ENCODE measurements around the gene PROB1.

- TF ChIP-seq, protein P1, sequence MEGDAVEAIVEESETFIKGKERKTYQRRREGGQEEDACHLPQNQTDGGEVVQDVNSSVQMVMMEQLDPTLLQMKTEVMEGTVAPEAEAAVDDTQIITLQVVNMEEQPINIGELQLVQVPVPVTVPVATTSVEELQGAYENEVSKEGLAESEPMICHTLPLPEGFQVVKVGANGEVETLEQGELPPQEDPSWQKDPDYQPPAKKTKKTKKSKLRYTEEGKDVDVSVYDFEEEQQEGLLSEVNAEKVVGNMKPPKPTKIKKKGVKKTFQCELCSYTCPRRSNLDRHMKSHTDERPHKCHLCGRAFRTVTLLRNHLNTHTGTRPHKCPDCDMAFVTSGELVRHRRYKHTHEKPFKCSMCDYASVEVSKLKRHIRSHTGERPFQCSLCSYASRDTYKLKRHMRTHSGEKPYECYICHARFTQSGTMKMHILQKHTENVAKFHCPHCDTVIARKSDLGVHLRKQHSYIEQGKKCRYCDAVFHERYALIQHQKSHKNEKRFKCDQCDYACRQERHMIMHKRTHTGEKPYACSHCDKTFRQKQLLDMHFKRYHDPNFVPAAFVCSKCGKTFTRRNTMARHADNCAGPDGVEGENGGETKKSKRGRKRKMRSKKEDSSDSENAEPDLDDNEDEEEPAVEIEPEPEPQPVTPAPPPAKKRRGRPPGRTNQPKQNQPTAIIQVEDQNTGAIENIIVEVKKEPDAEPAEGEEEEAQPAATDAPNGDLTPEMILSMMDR (IDR thresholded peaks at IDR 0.05; ENCODE audit: poor library complexity, severe bottlenecking): no peak
- TF ChIP-seq EZH2 (IDR thresholded peaks at IDR 0.05; ENCODE audit: borderline replicate concordance, insufficient read depth, low read length, poor library complexity, severe bottlenecking): no peak
- no peak for TF ChIP-seq TAF1 (IDR thresholded peaks at IDR 0.05; ENCODE audit: low read depth)
- TF ChIP-seq MXI1 (conservative IDR thresholded peaks at IDR 0.05; ENCODE audit: poor library complexity, severe bottlenecking): no peak
- TF ChIP-seq EP300 (conservative IDR thresholded peaks at IDR 0.05; ENCODE audit: poor library complexity, severe bottlenecking): no peak
Measured at GRCh38 chr5:139425497-139425896, 30.6 kb upstream of the PROB1 start.
